A549 (cell line): Measurements from ENCODE around the gene CLMN. TPM values are rescaled to one million over a fixed set of nuclear protein-coding genes. Genes with fewer than 3 reads are reported as not detected.

Experiments used
- ATAC-seq, 2 experiments: fragments of 200-7000 bp in 1 of 2; fragments of >200 bp in 1 of 2; cut with Nextera tagmentation in 1 of 2; cut with Tn5 transposase in 1 of 2; 3 replicates each; pipeline versions ENCODE4 v1.8.0 to v1.9.1; 2018 to 2020; ENCODE audit warnings: mild to moderate bottlenecking in 1 of 2, moderate library complexity in 1 of 2
- CTCF ChIA-PET: fragments of 300-600 bp; sonication (Branson Sonifier 250); formaldehyde crosslinking; extraction: SDS; loops from one replicate; lab custom pipeline; 2021; ENCODE audit warnings: antibody characterized with exemption, inconsistent platforms; lab: Yijun Ruan, JAX
- POLR2A ChIA-PET: fragments of 350-600 bp; formaldehyde crosslinking; extraction: SDS; loops from one replicate; lab custom pipeline; 2021; ENCODE audit warnings: antibody characterized with exemption, inconsistent platforms; lab: Yijun Ruan, JAX
- DNase-seq, 2 experiments: peaks; one replicate each; pipeline versions ENCODE4 v3.0.0 to v3.0.0-alpha.2; 2011 to 2016; ENCODE audit warnings: low read depth in 1 of 2, low spot score in 1 of 2
- FAIRE-seq: peaks from 2 replicates; lab custom pipeline; 2011; peaks lifted over from hg19 to GRCh38; lab: Jason Lieb, UNC
- H3K27ac ChIP-seq, 2 experiments: fragments of >200 bp; sonication (Bioruptor Twin); formaldehyde crosslinking; 3 replicates each; pipeline ENCODE4 v1.5.1; 2016 to 2017
- H3K4me1 ChIP-seq: fragments of >200 bp; sonication (Bioruptor Twin); formaldehyde crosslinking; 3 replicates; pipeline ENCODE4 v1.6.1; 2016
- H3K4me2 ChIP-seq: fragments of >200 bp; sonication (Bioruptor Twin); formaldehyde crosslinking; 3 replicates; pipeline ENCODE4 v1.6.1; 2016
- H3K4me3 ChIP-seq: fragments of >200 bp; sonication (Bioruptor Twin); formaldehyde crosslinking; 3 replicates; pipeline ENCODE4 v1.5.1; 2016
- H3K9me3 ChIP-seq: fragments of >200 bp; sonication (Bioruptor Twin); formaldehyde crosslinking; 3 replicates; pipeline ENCODE4 v1.6.1; 2016
- ATOH8 ChIP-seq: fragments of 250-450 bp; sonication (Bioruptor Pico); IDR thresholded peaks from 2 replicates; pipeline ENCODE4 v1.5.0; 2020; ENCODE audit warnings: low read depth, mild to moderate bottlenecking, moderate library complexity
- BCL3 ChIP-seq: fragments of >200 bp; sonication (Bioruptor Twin); formaldehyde crosslinking; IDR thresholded peaks from 3 replicates; pipeline ENCODE4 v1.6.1; 2016
- BHLHE40 ChIP-seq: IDR thresholded peaks from 2 replicates; pipeline ENCODE4 v1.6.1; 2012; ENCODE audit warnings: low read depth, low read length, inconsistent platforms
- CBX2 ChIP-seq: fragments of 200-600 bp; sonication (generic); IDR thresholded peaks from 2 replicates; pipeline ENCODE4 v1.6.1; 2016; ENCODE audit warnings: low read depth, mild to moderate bottlenecking, borderline replicate concordance
- CBX8 ChIP-seq: fragments of 200-600 bp; sonication (generic); IDR thresholded peaks from 2 replicates; pipeline ENCODE4 v1.6.1; 2016
- CHD2 ChIP-seq: fragments of 150-350 bp; IDR thresholded peaks from 2 replicates; pipeline ENCODE4 v1.6.1; 2014; ENCODE audit warnings: low read length; ENCODE audit not compliant: partially characterized antibody
- CHD4 ChIP-seq: fragments of 200-600 bp; sonication (generic); IDR thresholded peaks from 2 replicates; pipeline ENCODE4 v1.6.1; 2016; ENCODE audit warnings: antibody characterized with exemption, mild to moderate bottlenecking, borderline replicate concordance
- E2F6 ChIP-seq: IDR thresholded peaks from 2 replicates; pipeline ENCODE4 v1.6.1; 2012; ENCODE audit warnings: low read depth, borderline replicate concordance
- ESRRA ChIP-seq: fragments of 150-350 bp; IDR thresholded peaks from 2 replicates; pipeline ENCODE4 v1.6.1; 2014; ENCODE audit warnings: mild to moderate bottlenecking, low read length, borderline replicate concordance
- FOXS1 ChIP-seq: fragments of 250-450 bp; sonication (Bioruptor Pico); IDR thresholded peaks from 2 replicates; pipeline ENCODE4 v1.5.0; 2020; ENCODE audit warnings: mild to moderate bottlenecking, moderate library complexity
- GATA3 ChIP-seq: IDR thresholded peaks from 2 replicates; pipeline ENCODE4 v1.6.1; 2012; ENCODE audit warnings: borderline replicate concordance
- HDAC2 ChIP-seq: fragments of 200-600 bp; sonication (generic); IDR thresholded peaks from 2 replicates; pipeline ENCODE4 v1.6.1; 2016
- HEYL ChIP-seq: fragments of 250-450 bp; sonication (Bioruptor Pico); IDR thresholded peaks from 2 replicates; pipeline ENCODE4 v1.8.0; 2021; ENCODE audit warnings: mild to moderate bottlenecking, moderate library complexity
- HOXA7 ChIP-seq: fragments of 250-450 bp; sonication (Bioruptor Pico); IDR thresholded peaks from 2 replicates; pipeline ENCODE4 v1.5.0; 2020; ENCODE audit warnings: mild to moderate bottlenecking, moderate library complexity
- HOXB13 ChIP-seq: fragments of 250-450 bp; sonication (Bioruptor Pico); IDR thresholded peaks from 2 replicates; pipeline ENCODE4 v1.5.0; 2020; ENCODE audit warnings: low read depth, mild to moderate bottlenecking, moderate library complexity
- JUNB ChIP-seq: fragments of >200 bp; sonication (Bioruptor Twin); formaldehyde crosslinking; IDR thresholded peaks from 2 replicates; pipeline ENCODE4 v1.6.1; 2016
- MAX ChIP-seq: IDR thresholded peaks from 2 replicates; pipeline ENCODE4 v1.6.1; 2012
- NPAS2 ChIP-seq: fragments of 250-450 bp; sonication (Bioruptor Pico); IDR thresholded peaks from 2 replicates; pipeline ENCODE4 v1.8.0; 2022; ENCODE audit warnings: mild to moderate bottlenecking, moderate library complexity, borderline replicate concordance
- PBX3 ChIP-seq: IDR thresholded peaks from 2 replicates; pipeline ENCODE4 v1.6.1; 2012
- PHF8 ChIP-seq: fragments of 200-600 bp; sonication (generic); IDR thresholded peaks from 2 replicates; pipeline ENCODE4 v1.6.1; 2016; ENCODE audit warnings: low read depth, mild to moderate bottlenecking, antibody characterized with exemption, moderate library complexity, borderline replicate concordance
- RFX5 ChIP-seq: fragments of 450-650 bp; IDR thresholded peaks from 2 replicates; pipeline ENCODE4 v1.7.1; 2014; ENCODE audit warnings: antibody characterized with exemption, mild to moderate bottlenecking, moderate library complexity
- RNF2 ChIP-seq: fragments of 200-600 bp; sonication (generic); IDR thresholded peaks from 2 replicates; pipeline ENCODE4 v1.6.1; 2016; ENCODE audit warnings: low read depth, mild to moderate bottlenecking, antibody characterized with exemption, moderate library complexity, borderline replicate concordance
- TFCP2L1 ChIP-seq: fragments of 250-450 bp; sonication (Bioruptor Pico); IDR thresholded peaks from 2 replicates; pipeline ENCODE4 v1.5.0; 2021; ENCODE audit warnings: mild to moderate bottlenecking
- TP53 ChIP-seq: fragments of 250-450 bp; sonication (Bioruptor Pico); IDR thresholded peaks from 2 replicates; pipeline ENCODE4 v1.5.0; 2021; ENCODE audit warnings: mild to moderate bottlenecking, moderate library complexity
- ZFP36 ChIP-seq: fragments of 450-650 bp; IDR thresholded peaks from 2 replicates; pipeline ENCODE4 v1.6.1; 2014; ENCODE audit warnings: borderline replicate concordance; ENCODE audit not compliant: partially characterized antibody
- ZSCAN20 ChIP-seq: fragments of 250-450 bp; sonication (Bioruptor Pico); IDR thresholded peaks from 2 replicates; pipeline ENCODE4 v1.8.0; 2022; ENCODE audit warnings: mild to moderate bottlenecking, moderate library complexity
- WGBS: methylation state at CpG from one replicate; pipeline ENCODE4 v1.1.6; 2017; ENCODE audit errors: missing lambda C conversion rate; 5-methylcytosine and 5-hydroxymethylcytosine counted together
- polyA plus RNA-seq, 4 experiments: library from polyadenylated mRNA; depleted of rRNA in 3 of 4; stranded (reverse); fragments of >200 nt; fragmentation: RNase III in 1 of 4; extraction: RNeasy Plus Mini Kit Qiagen cat#74134 plus additional on column Dnase treatment in 1 of 4; gene quantifications; 2 replicates in 3 of 4; 3 replicates in 1 of 4; pipeline ENCODE4 v1.2.3, GENCODE V29; 2011 to 2017

CLMN gene
- polyA plus RNA-seq, 2 of the 4 experiments (the other 2 are of a cell fraction): 2.9 to 10.6 TPM

GRCh38 chr14:95255013-95255412 lies 64.7 kb downstream of the CLMN start:
- no peak for ATAC-seq
- Histone ChIP-seq H3K9me3 (no peaks in the 10 kb centered on the region), H3K4me1 (peaks cover 25% of the 10 kb centered on the region), H3K27ac (peak overlapping the region; percentile 41 to 63), H3K4me3 (no peak overlapping the region), H3K4me2 (peak overlapping the region; percentile 72)
- WGBS: 93% methylated on average over 4 of the region's 4 CpGs
- no peak for TF ChIP-seq HDAC2
- TF ChIP-seq PBX3: no peak
- TF ChIP-seq ZSCAN20: no peak
- TF ChIP-seq CBX8: no peak
- TF ChIP-seq BHLHE40: no peak
- TF ChIP-seq TP53: no peak
- TF ChIP-seq E2F6: no peak
- TF ChIP-seq PHF8: no peak
- no peak for TF ChIP-seq HOXB13 (CRISPR knock-in tag)
- no peak for TF ChIP-seq JUNB
- TF ChIP-seq MAX: no peak
- no peak for TF ChIP-seq ZFP36
- no peak for TF ChIP-seq TFCP2L1
- TF ChIP-seq RNF2: no peak
- TF ChIP-seq ESRRA: no peak
- no peak for TF ChIP-seq GATA3
- TF ChIP-seq ATOH8 (CRISPR knock-in tag): no peak
- no peak for TF ChIP-seq HEYL (CRISPR knock-in tag)
- no peak for TF ChIP-seq HOXA7 (CRISPR knock-in tag)
- no peak for TF ChIP-seq NPAS2 (CRISPR knock-in tag)
- FAIRE-seq: no peak
- POLR2A ChIA-PET: no interaction called here
- CTCF ChIA-PET: interaction anchor here (0.5 kb wide), 1 partner anchor 938 kb away, joined by 3 read pairs; no protein-coding TSS in a partner anchor
- DNase-seq: no peak

GRCh38 chr14:95254288-95254687 lies 65.4 kb downstream of the CLMN start:
- Histone ChIP-seq H3K4me2 (no peak overlapping the region), H3K4me1 (peaks cover 33% of the 10 kb centered on the region), H3K4me3 (no peak overlapping the region), H3K9me3 (no peaks in the 10 kb centered on the region), H3K27ac (0 out of 6 replicates have a peak overlapping the region, but pooled peaks of 1 of the 2 experiments have one; percentile 35)
- CTCF ChIA-PET: no interaction called here
- POLR2A ChIA-PET: no interaction called here
- FAIRE-seq (no peak), DNase-seq (no peak), ATAC-seq (no peak)
- TF ChIP-seq ESRRA: no peak
- 96% methylated on average over 10 of the region's 10 CpGs for WGBS

- Histone ChIP-seq H3K4me2 (no peak overlapping the region), H3K27ac (peak overlapping the region in 1 of 2 experiments; percentile 83; a peak in 2 of 6 replicates), H3K4me1 (peaks cover 44% of the 10 kb centered on the region), H3K4me3 (no peak overlapping the region), H3K9me3 (no peaks in the 10 kb centered on the region)
- ChIA-PET POLR2A (interaction anchor here (0.7 kb wide), 1 partner anchor 895 kb away, joined by 3 read pairs; no protein-coding TSS in a partner anchor), CTCF (interaction anchor here (0.9 kb wide), 1 partner anchor 63 kb away, joined by 3 read pairs; no protein-coding TSS in a partner anchor)
- ATAC-seq (no peak), FAIRE-seq (no peak), DNase-seq (peak in 1 of 2 experiments; percentile 16)
- WGBS: 81% methylated on average over 6 of the region's 6 CpGs
- TF ChIP-seq ZFP36 (no peak), PHF8 (no peak), BCL3 (no peak), JUNB (no peak), HDAC2 (no peak), RFX5 (no peak), BHLHE40 (no peak), CHD2 (no peak), CBX2 (no peak), CHD4 (no peak), FOXS1 (CRISPR knock-in tag) (no peak), ESRRA (no peak), TP53 (no peak)
Observed at GRCh38 chr14:95253039-95253630, 66.6 kb downstream of the CLMN start.
